Smooth muscle cell of bladder (primary cell): ENCODE data around the gene KCNH5. TPM values are rescaled to one million over a fixed set of nuclear protein-coding genes. Genes with fewer than 3 reads are reported as not detected.

Experiments used
- total RNA-seq: library from RNA; depleted of rRNA; stranded (reverse); fragments of >200 nt; gene quantifications from 2 replicates; pipeline ENCODE4 v1.2.3, GENCODE V29; 2014

Gene KCNH5, protein sequence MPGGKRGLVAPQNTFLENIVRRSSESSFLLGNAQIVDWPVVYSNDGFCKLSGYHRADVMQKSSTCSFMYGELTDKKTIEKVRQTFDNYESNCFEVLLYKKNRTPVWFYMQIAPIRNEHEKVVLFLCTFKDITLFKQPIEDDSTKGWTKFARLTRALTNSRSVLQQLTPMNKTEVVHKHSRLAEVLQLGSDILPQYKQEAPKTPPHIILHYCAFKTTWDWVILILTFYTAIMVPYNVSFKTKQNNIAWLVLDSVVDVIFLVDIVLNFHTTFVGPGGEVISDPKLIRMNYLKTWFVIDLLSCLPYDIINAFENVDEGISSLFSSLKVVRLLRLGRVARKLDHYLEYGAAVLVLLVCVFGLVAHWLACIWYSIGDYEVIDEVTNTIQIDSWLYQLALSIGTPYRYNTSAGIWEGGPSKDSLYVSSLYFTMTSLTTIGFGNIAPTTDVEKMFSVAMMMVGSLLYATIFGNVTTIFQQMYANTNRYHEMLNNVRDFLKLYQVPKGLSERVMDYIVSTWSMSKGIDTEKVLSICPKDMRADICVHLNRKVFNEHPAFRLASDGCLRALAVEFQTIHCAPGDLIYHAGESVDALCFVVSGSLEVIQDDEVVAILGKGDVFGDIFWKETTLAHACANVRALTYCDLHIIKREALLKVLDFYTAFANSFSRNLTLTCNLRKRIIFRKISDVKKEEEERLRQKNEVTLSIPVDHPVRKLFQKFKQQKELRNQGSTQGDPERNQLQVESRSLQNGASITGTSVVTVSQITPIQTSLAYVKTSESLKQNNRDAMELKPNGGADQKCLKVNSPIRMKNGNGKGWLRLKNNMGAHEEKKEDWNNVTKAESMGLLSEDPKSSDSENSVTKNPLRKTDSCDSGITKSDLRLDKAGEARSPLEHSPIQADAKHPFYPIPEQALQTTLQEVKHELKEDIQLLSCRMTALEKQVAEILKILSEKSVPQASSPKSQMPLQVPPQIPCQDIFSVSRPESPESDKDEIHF
- under 0.01 and 0.09 TPM in 2 replicates for total RNA-seq

DNA sequence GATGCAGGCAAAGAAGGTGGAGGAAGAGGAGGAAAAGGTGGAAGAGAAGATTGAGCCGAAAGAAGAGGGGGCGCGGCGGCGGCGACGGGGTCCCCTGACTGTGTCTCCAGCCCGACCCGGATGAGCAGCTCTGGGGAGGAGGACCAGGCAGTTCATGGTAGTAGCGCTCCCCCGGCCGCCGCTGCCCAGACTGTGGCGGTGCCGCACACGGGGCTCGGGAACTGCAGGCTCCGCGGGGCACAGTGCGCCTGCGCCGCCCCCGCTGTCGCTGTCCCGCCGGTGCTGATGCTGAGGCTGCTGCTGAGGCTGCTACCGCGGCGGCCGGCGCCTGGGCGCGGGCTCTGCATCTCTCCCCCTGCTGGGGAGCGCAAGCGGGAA is at the start of gene KCNH5:
TSS of gene KCNH5 (minus strand) at position 225 of the 378 bp plus-strand sequence. CDS start 272 bp downstream, outside the sequence.

Other genes with a start within 250 kb of the KCNH5 start
- gene RHOJ, start 159.0 kb upstream of the KCNH5 start, total RNA-seq = 2.0 and 3.4 TPM in 2 replicates